GM18505 (cell line): ENCODE measurements around the gene EPS8.

Experiments used
- ATAC-seq: cut with Tn5 transposase; IDR thresholded peaks from one replicate; pipeline ENCODE4 v1.9.1; 2021; ENCODE audit not compliant: unreplicated experiment
- POLR2A ChIP-seq: IDR thresholded peaks from 4 replicates; pipeline ENCODE4 v1.6.1; 2011; ENCODE audit warnings: borderline replicate concordance; ENCODE audit not compliant: insufficient read depth, insufficient read length; ENCODE audit errors: extremely low read depth

EPS8 gene

DNA sequence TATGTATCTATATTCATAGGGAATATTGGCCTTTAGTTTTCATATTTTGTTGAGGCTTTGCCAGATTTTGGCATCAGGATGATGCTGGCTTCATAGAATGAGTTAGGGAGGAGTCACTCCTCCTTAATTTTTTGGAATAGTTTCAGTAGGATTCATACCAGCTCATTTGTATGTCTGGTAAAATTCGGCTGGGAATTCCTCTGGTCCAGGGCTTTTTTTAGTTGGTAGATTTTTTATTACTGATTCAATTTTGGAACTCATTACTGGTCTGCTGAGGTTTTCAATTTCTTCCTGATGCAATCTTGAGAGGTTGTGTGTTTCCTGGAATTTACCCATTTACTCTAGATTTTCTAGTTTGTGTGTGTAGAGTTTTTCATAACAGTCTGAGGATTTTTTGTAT, 175.2 kb downstream of the EPS8 start:
- ATAC-seq, result no peak
- no peak for TF ChIP-seq POLR2A

DNA sequence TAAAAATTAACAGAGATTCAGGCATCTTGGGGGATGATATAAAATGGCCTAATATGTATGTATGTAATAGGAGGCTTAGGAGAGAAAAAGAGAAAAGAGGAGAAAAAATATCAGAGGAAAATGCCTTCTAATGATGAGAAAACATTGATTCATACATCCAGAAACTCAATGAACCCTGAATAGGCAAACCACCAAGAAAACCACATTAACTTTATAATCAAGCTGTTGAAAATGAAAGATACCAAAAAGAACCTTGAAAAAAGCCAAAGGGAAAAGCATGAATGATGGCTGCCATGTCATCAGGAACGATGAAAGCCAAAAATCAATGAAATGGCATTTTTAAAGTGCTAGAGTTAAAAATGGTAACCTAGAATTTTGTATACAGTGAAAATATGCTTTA, 180.2 kb downstream of the EPS8 start:
- no peak for ATAC-seq
- TF ChIP-seq POLR2A, result no peak

DNA sequence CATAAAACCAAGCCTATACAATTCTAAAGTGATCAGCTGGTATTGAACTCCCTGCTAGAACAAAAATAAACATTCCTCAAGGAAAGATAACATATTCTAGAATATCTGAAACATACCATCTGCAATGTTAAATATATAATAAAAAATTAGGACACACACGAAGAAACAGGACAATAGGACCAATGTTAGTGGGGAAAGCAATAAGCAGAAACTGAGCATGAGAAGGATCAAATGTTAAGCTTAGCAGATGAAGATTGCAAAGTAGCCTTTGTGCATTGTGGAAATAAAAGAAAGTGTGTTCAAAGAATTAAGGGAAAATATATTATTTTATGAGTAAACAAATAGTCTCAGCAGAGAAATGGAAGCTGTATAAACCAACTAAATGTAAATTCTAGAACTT, 180.8 kb downstream of the EPS8 start:
- ATAC-seq, result no peak
- no peak for TF ChIP-seq POLR2A

DNA sequence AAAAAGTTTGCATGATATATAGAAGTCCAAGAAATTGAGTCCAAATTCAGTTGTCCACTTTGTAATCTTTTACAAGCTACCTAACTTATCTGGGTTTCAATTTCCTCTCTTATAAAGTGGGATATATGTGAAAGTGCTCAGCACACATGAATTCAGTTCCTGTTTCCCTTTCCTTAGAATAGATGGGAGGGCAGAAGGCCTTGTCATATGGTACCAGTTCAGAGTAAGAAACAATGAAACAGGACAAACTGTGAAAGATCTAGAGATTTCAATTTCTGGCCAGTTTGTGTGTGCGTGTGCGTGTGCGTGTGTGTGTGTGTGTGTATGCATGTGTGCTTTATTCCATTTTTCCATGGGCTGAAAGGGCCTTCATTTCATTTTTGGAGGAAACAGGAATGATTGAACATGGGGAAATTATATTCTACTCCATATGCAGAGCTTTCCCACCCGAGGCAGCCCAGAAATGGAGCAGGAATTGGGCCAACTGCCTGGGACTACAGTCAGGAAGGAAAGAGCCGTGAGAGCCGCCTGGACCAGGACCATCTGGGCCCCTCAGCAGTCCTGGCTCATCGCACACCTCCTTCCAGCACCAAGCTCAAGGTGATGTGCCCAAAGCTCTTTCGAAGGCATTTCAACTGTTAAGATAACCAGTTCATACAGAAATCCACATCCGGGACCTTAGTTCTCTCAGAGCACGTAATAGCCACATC, 183.2 kb downstream of the EPS8 start:
- no peak for TF ChIP-seq POLR2A
- no peak for ATAC-seq

DNA sequence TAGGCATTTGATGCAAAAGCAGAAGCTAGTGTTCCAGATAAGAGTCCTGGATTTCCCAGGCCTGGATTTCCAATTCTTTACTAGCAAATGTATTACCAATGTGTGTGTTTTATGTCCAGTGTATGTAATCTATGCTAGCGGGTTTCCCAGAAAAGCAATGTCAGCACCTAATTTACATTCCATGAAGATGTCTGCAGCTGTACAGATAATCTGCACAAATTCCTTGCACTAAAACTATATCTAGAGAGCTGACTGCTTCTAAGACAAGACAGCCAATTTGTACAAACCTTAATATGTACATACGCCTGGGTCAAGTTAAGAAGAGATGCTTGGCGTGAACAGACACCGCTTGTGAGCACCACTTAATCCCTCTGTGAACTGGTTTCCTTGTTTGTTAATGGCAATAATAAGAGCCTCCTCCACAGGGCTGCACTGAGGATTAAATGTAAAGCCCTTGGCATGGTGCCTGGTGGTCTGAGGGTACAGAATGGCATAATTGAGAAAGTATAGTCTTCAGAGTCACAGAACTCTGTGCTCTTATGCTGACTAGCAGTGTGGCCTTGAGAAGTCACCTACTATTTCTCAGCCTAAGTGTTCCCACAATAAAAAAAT, 185.6 kb downstream of the EPS8 start:
- TF ChIP-seq POLR2A, result no peak
- ATAC-seq, result no peak

DNA sequence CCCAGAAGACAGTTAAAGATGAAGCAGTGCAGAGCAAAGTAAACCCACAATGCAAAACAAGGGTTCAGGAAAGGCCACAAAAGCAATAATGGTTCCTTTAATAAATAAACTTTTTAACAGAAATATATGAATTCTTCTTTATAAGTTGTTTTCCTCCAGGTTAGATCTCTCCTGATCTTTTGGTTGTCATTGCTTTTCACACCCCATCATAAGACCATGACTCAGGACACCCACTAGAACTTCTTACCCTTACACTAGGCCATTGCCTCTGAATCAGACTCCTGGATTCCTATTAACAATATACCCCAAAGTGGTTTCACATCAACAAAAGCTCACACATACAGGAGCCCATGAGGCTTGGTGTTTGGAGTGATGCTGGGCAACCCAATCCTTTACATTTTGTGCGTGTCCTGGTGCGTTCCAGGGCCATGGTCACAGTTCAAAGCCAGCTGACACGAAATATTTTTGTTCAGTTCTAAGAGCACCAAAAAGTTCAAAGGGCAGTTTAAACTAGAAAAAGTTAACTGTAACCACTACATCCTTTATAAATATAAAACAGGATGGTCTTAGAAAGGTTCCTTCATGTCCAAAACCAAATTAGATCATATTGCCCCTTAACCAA, 187.0 kb downstream of the EPS8 start:
- TF ChIP-seq POLR2A, result no peak
- no peak for ATAC-seq

DNA sequence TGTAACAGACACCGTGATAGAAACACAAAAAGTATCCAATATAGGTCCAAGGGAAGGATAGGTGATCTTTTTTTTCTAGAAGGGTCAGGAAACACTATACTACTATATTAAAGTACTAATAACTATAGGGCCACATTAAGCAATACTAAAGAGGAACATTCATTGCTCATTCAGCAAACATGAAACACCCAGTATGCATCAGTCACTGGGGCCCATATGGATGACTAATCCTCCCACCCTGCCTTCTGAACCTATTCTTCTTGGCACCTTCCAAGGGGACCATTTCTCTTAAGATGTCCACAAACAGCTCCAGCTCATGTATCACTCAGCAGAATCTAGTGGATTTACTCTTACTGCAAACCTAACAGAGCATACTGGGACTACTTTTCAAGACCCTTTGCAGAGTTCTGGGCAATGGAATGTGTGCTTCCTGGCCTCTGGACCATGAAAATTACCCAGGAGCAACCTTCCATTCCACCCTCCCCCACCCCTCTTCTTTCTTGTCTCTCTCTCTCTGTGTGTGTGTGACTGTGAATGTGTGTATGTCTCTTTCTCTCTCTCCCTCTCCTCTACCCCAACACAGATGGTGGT, 187.9 kb downstream of the EPS8 start:
- TF ChIP-seq POLR2A, result no peak
- no peak for ATAC-seq

DNA sequence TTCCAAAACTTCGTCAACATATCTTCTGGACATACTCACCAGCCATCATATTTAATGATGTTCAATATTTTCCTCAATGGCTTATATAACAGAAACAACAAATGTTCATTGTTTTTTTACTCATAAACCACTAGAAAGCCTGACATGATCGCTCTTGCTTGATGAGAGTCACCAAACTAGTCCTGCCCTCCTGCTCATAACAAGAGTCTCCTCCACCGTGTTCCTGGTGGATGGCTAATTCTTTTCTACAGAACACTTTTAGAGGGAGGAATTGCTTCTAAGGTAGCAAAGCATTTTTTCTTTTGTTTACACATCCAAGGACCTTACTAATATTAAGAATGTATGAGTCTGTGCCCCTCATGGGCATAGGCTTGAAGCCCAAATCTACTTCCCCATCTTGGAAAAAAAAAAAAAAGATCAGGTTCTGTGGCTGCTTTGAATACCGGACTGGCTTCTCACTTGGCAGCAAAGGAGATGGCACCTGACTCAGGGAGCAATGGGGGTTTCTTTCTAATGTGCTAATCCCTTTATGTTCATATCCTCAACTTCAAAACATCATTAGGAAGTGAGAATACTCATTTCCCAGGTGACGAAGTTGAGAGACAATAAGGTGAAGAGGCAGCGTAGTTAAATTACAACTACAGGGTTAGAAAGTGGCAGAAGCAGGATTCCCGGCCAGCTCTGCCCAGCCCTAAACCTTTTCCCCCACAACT, 188.8 kb downstream of the EPS8 start:
- no peak for TF ChIP-seq POLR2A
- ATAC-seq, result no peak

DNA sequence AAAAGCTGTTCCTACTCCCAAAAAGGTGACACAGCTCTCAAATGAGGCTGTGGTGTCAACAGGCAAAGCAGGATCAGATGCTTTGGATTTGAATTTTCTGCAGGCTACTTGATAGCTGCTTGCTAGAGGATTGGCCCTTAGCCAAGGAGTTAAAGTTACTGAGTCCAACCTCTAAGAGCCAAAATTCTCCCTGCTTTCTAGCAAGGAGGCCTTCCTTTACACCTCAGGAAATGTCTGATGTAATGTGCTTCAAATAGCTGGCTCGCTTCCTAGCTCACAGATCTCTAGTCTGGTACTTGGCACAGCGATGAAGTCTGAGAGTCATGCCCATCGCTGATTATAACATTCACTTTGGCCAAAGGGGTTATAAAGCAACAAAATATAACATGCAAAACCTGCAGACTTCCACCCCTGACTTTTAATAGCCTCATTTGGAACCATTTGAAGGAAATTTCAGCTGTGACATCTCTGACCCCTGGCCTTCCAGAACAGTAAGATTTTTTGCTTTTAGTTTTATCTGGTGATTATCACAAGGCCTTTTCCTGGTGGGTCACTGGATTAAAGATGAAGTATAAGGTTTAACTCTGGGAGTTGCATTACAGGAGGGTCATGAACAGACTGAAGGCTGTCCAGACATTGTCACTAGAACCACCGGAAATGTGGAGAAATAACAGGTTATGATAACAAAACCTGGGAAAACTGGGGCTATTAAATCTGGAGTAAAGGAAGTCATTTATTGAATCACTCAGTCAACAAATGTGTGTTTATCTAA, 189.7 kb downstream of the EPS8 start:
- ATAC-seq, result no peak
- TF ChIP-seq POLR2A, result no peak

DNA sequence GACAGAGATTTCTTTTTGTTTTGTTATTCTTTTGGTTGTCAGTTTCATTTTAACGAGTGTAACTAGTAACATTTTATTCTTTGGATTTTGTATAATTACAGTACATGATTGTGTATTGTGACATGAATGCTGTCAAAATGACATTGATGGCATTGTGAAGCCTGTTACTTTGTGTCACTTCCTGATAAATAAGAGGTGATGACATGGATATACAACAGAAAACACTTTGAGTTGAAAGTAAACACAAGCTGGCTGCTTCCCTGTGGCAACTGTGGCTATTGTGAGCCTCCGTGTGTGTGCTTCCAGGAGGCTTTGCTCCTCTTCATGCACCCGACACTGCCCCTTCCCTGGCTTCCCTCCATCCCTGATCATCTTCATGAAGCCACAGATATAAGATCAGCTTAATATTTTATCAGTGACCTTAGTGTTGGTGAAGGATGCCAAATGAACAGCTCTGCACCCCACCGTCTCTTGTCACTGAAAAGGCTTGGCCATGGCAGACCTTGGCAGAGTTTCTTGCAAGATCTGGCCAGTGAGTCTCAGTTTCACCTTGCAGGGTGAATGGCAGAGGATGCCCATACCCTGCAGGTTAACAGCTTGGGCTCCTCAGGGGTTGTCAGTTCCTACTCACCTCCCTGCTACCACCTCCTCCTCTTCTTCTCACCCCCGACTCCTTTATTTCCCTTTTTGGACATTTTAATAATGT, 191.9 kb downstream of the EPS8 start:
- ATAC-seq, result no peak
- no peak for TF ChIP-seq POLR2A

DNA sequence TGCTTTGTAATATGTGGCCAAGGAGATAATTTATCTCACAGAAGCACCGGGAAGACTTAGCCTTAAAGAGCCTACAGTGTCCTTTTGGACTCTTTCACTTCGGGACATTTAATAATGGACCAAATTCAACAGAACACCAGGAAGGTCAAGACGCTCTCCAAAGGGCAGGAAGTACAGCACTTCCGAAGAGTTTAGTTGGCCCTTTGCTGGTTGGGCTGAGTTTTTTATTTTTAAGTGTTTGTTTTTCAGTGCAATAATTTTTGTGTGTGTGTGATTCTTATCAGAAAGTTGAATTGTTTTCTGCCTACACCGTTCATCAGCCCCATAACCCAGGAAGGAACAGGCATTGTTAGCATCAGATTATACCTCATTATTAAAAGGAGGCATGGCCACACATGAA, 193.0 kb downstream of the EPS8 start:
- ATAC-seq, result no peak

DNA sequence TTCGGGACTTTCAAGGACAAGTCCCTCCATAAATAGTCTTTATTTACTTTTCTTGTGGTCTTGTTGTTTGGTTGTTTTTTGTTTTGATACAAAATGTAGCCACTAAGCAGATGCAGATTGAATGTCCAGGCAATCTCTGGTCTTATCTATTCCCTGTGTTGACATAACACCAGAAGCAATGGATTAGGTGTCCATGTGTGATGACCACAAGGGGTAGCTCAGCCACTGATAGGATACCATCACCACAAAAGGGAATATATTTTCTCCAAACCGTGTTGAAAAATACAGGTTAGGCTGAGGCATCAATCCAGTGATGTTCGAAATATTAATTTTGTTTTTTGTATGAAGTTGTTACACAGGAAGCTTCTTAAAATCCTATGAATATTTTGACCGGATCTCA, 196.3 kb downstream of the EPS8 start:
- no peak for TF ChIP-seq POLR2A
- ATAC-seq, result no peak

More for the DNA sequence above, 193.0 kb downstream of the EPS8 start:
- TF ChIP-seq POLR2A, result no peak
